Neural cell (in vitro differentiated cells): ENCODE measurements around the gene KCNMB4. TPM values are rescaled to one million over a fixed set of nuclear protein-coding genes. Genes with fewer than 3 reads are reported as not detected.

ENCODE experiments used
- H2AFZ ChIP-seq: fragments of 200-600, 300-800 bp; sonication (generic), shearing (Covaris generic); 2 replicates; pipeline ENCODE4 v1.6.0; 2014; ENCODE audit warnings: low read depth, mild to moderate bottlenecking, antibody characterized with exemption, low read length, moderate library complexity
- H3F3A ChIP-seq: fragments of 200-600 bp; shearing (Covaris generic); 2 replicates; pipeline ENCODE4 v1.6.1; 2016; ENCODE audit warnings: mild to moderate bottlenecking, moderate library complexity, mixed read lengths, antibody characterized with exemption, low read length; ENCODE audit not compliant: insufficient read depth, poor library complexity, severe bottlenecking
- H3K27ac ChIP-seq: fragments of 200-600, 300-800 bp; sonication (generic), shearing (Covaris generic); 2 replicates; pipeline ENCODE4 v1.5.1; 2014; ENCODE audit warnings: mild to moderate bottlenecking, low read length, moderate library complexity
- H3K27me3 ChIP-seq: fragments of 300-800, 200-600 bp; sonication (generic), shearing (Covaris generic); 2 replicates; pipeline ENCODE4 v1.6.0; 2014; ENCODE audit warnings: mild to moderate bottlenecking, low read depth, low read length, moderate library complexity; ENCODE audit not compliant: insufficient read depth
- H3K36me3 ChIP-seq: fragments of 300-800, 200-600 bp; sonication (generic), shearing (Covaris generic); 2 replicates; pipeline ENCODE4 v1.5.1; 2014; ENCODE audit warnings: mild to moderate bottlenecking, antibody characterized with exemption, low read length, moderate library complexity; ENCODE audit not compliant: insufficient read depth
- H3K4me2 ChIP-seq: fragments of 300-800, 200-600 bp; sonication (generic), shearing (Covaris generic); 2 replicates; pipeline ENCODE4 v1.6.0; 2014; ENCODE audit warnings: mild to moderate bottlenecking, low read length
- H3K4me3 ChIP-seq: fragments of 300-800, 200-600 bp; sonication (generic), shearing (Covaris generic); 2 replicates; pipeline ENCODE4 v1.5.1; 2014; ENCODE audit warnings: mild to moderate bottlenecking, low read length, moderate library complexity
- H3K79me2 ChIP-seq: fragments of 200-600 bp; shearing (Covaris generic); replicated peaks from 2 replicates; pipeline ENCODE4 v1.6.0; 2014; ENCODE audit warnings: mild to moderate bottlenecking, low read length, moderate library complexity; ENCODE audit not compliant: insufficient read depth
- H3K9ac ChIP-seq: fragments of 300-800, 200-600 bp; sonication (generic), shearing (Covaris generic); 2 replicates; pipeline ENCODE4 v1.6.1; 2016; ENCODE audit warnings: mild to moderate bottlenecking, low read length, mixed read lengths
- H3K9me2 ChIP-seq: fragments of 200-600 bp; shearing (Covaris generic); 2 replicates; pipeline ENCODE4 v1.6.1; 2016; ENCODE audit warnings: mild to moderate bottlenecking, low read length, mixed read lengths; ENCODE audit not compliant: insufficient read depth
- H3K9me3 ChIP-seq: fragments of 200-600, 300-800 bp; sonication (generic), shearing (Covaris generic); 2 replicates; pipeline ENCODE4 v1.6.1; 2016; ENCODE audit warnings: mild to moderate bottlenecking, mixed run types, low read length, moderate library complexity, mixed read lengths
- H4K20me1 ChIP-seq: fragments of 200-600 bp; shearing (Covaris generic); 2 replicates; pipeline ENCODE4 v1.6.1; 2016; ENCODE audit warnings: mild to moderate bottlenecking, mixed run types; ENCODE audit not compliant: insufficient read depth
- EZH2 ChIP-seq: fragments of 200-600, 300-800 bp; shearing (Covaris generic), sonication (generic); IDR thresholded peaks from 2 replicates; pipeline ENCODE4 v1.6.1; 2014; ENCODE audit warnings: antibody characterized with exemption, low read length, borderline replicate concordance, mild to moderate bottlenecking; ENCODE audit not compliant: insufficient read depth, poor library complexity, severe bottlenecking
- MXI1 ChIP-seq: fragments of 450-650 bp; conservative IDR thresholded peaks from 2 replicates; pipeline ENCODE4 v1.6.1; 2014; ENCODE audit warnings: antibody characterized with exemption, mild to moderate bottlenecking; ENCODE audit not compliant: poor library complexity, severe bottlenecking
- POLR2AphosphoS5 ChIP-seq: IDR thresholded peaks from 2 replicates; pipeline ENCODE4 v1.6.1; 2012
- RAD21 ChIP-seq: fragments of 450-650 bp; conservative IDR thresholded peaks from 2 replicates; pipeline ENCODE4 v1.6.1; 2014; ENCODE audit warnings: antibody characterized with exemption, mild to moderate bottlenecking, moderate library complexity
- TAF1 ChIP-seq: IDR thresholded peaks from 2 replicates; pipeline ENCODE4 v1.6.1; 2012; ENCODE audit warnings: low read depth
- polyA plus RNA-seq: library from polyadenylated mRNA; depleted of rRNA; stranded (reverse); fragments of >200 nt; gene quantifications from 2 replicates; pipeline ENCODE4 v1.2.3, GENCODE V29; 2014
- TF ChIP-seq, protein P1 (sequence below): fragments of 450-650 bp; IDR thresholded peaks from 2 replicates; pipeline ENCODE4 v1.5.1; 2014; ENCODE audit warnings: antibody characterized with exemption, mild to moderate bottlenecking, moderate library complexity; ENCODE audit not compliant: poor library complexity, severe bottlenecking
- TF ChIP-seq, protein P2 (sequence below): IDR thresholded peaks from 2 replicates; pipeline ENCODE4 v1.6.1; 2012; ENCODE audit warnings: borderline replicate concordance

Gene KCNMB4
- polyA plus RNA-seq, 1 donor from 2014 or later = 26.4 TPM

DNA sequence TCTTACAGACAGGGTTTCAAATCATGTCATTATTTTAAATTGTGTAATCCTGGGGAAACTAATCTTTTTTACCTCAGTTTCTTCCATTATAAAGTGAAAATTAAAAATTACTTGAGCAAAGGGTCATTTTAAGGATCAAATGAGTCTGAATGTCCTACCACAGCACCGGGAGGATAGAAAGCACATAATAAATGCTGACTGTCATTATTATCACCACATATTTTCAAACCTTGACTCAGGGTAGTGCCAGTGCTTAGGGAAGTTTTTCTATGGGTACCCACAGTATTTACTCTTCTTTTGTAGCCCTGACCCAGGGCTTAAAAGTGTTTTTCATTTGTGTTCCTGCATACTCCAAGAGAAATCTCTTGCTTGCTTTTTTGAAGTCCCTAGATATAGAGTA lies 60.5 kb downstream of the KCNMB4 start:
- Histone ChIP-seq H3K79me2 (no peaks in the 10 kb centered on the region), H2AFZ (no peak overlapping the region), H3K27ac (no peak overlapping the region), H3K9me3 (no peaks in the 10 kb centered on the region), H3K9me2 (no peaks in the 10 kb centered on the region), H3F3A (no peaks in the 10 kb centered on the region), H3K4me3 (no peak overlapping the region), H3K4me2 (no peak overlapping the region), H3K9ac (no peak overlapping the region), H3K27me3 (no peaks in the 10 kb centered on the region), H3K36me3 (no peaks in the 10 kb centered on the region), H4K20me1 (no peaks in the 10 kb centered on the region)
- TF ChIP-seq, protein P1, sequence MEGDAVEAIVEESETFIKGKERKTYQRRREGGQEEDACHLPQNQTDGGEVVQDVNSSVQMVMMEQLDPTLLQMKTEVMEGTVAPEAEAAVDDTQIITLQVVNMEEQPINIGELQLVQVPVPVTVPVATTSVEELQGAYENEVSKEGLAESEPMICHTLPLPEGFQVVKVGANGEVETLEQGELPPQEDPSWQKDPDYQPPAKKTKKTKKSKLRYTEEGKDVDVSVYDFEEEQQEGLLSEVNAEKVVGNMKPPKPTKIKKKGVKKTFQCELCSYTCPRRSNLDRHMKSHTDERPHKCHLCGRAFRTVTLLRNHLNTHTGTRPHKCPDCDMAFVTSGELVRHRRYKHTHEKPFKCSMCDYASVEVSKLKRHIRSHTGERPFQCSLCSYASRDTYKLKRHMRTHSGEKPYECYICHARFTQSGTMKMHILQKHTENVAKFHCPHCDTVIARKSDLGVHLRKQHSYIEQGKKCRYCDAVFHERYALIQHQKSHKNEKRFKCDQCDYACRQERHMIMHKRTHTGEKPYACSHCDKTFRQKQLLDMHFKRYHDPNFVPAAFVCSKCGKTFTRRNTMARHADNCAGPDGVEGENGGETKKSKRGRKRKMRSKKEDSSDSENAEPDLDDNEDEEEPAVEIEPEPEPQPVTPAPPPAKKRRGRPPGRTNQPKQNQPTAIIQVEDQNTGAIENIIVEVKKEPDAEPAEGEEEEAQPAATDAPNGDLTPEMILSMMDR = no peak
- TF ChIP-seq, protein P2, sequence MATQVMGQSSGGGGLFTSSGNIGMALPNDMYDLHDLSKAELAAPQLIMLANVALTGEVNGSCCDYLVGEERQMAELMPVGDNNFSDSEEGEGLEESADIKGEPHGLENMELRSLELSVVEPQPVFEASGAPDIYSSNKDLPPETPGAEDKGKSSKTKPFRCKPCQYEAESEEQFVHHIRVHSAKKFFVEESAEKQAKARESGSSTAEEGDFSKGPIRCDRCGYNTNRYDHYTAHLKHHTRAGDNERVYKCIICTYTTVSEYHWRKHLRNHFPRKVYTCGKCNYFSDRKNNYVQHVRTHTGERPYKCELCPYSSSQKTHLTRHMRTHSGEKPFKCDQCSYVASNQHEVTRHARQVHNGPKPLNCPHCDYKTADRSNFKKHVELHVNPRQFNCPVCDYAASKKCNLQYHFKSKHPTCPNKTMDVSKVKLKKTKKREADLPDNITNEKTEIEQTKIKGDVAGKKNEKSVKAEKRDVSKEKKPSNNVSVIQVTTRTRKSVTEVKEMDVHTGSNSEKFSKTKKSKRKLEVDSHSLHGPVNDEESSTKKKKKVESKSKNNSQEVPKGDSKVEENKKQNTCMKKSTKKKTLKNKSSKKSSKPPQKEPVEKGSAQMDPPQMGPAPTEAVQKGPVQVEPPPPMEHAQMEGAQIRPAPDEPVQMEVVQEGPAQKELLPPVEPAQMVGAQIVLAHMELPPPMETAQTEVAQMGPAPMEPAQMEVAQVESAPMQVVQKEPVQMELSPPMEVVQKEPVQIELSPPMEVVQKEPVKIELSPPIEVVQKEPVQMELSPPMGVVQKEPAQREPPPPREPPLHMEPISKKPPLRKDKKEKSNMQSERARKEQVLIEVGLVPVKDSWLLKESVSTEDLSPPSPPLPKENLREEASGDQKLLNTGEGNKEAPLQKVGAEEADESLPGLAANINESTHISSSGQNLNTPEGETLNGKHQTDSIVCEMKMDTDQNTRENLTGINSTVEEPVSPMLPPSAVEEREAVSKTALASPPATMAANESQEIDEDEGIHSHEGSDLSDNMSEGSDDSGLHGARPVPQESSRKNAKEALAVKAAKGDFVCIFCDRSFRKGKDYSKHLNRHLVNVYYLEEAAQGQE = no peak

DNA sequence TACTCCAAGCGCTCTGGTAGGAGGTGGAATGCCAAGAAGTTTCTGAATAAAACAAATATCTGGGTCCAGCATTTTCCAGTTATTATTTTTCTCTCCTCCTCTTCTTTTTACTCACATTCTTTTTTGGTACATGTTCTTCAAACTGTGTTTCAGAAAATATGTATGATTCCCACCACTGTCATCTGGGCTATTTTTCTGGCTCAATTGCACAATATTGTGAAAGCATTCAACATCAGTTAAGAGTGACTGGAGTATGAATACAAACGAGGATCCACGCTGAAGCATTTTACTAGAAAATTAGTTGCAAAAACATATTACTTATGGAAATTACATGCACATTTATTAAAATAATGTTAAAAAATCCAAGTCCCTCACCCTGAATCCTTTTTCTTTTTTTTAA lies 61.5 kb downstream of the KCNMB4 start:
- Histone ChIP-seq H3K4me2 (no peak overlapping the region), H2AFZ (no peak overlapping the region), H4K20me1 (no peaks in the 10 kb centered on the region), H3K4me3 (no peak overlapping the region), H3K27ac (no peak overlapping the region), H3K79me2 (no peaks in the 10 kb centered on the region), H3F3A (no peaks in the 10 kb centered on the region), H3K9me3 (no peaks in the 10 kb centered on the region), H3K9ac (no peak overlapping the region), H3K9me2 (no peaks in the 10 kb centered on the region), H3K27me3 (no peaks in the 10 kb centered on the region), H3K36me3 (no peaks in the 10 kb centered on the region)
- TF ChIP-seq TAF1 (no peak), EZH2 (no peak), MXI1 (no peak), POLR2AphosphoS5 (no peak), RAD21 (no peak)
- TF ChIP-seq, protein P1 = no peak
- TF ChIP-seq, protein P2 = no peak
